Lower lobe of right lung (tissue), 2 donors: ENCODE measurements around the gene CFB. TPM values are rescaled to one million over a fixed set of nuclear protein-coding genes. Genes with fewer than 3 reads are reported as not detected.

Source experiments
- ATAC-seq, 2 donors: fragments of 200-7000 bp; cut with Tn5 transposase; one replicate each; pipeline ENCODE4 v1.9.1; 2020 to 2022; ENCODE audit warnings: mild to moderate bottlenecking in 2 of 2, moderate library complexity in 2 of 2
- DNase-seq: peaks from one replicate; pipeline ENCODE4 v3.0.0-alpha.2; 2020
- H3K27ac ChIP-seq: fragments of 200-600 bp; one replicate; pipeline ENCODE4 v1.8.0; 2022
- H3K27me3 ChIP-seq: fragments of 200-600 bp; one replicate; pipeline ENCODE4 v1.8.0; 2022; ENCODE audit warnings: low read depth
- H3K36me3 ChIP-seq: fragments of 200-600 bp; one replicate; pipeline ENCODE4 v1.8.0; 2022; ENCODE audit warnings: mild to moderate bottlenecking
- H3K4me1 ChIP-seq: fragments of 200-600 bp; one replicate; pipeline ENCODE4 v1.8.0; 2022
- H3K4me3 ChIP-seq: fragments of 200-600 bp; one replicate; pipeline ENCODE4 v1.8.0; 2022; ENCODE audit warnings: mild to moderate bottlenecking
- H3K9me3 ChIP-seq: fragments of 200-600 bp; one replicate; pipeline ENCODE4 v1.8.0; 2022
- intact Hi-C: fragments of 100-400 bp; cut with DNase I; formaldehyde crosslinking; loops from one replicate; pipeline ENCODE4 v1.11.0; 2022
- total RNA-seq: library from RNA; stranded (reverse); fragmentation: NEBNext Ultra II Directional; extraction: Animal tissue kit (Norgen Biotek cat#: 25700); gene quantifications from one replicate; pipeline ENCODE4 v1.2.1, GENCODE V29; 2021
- TF ChIP-seq, protein P1 (sequence below): fragments of 200-600 bp; IDR thresholded peaks from one replicate; pipeline ENCODE4 v1.8.0; 2022; ENCODE audit warnings: antibody characterized with exemption, mild to moderate bottlenecking
- donor health status: DM: no; HTN: yes; CAD: no; lungs with severe emphysema.

The CFB gene
- total RNA-seq, 1 donor from 2014 or later = 85.6 TPM

DNA sequence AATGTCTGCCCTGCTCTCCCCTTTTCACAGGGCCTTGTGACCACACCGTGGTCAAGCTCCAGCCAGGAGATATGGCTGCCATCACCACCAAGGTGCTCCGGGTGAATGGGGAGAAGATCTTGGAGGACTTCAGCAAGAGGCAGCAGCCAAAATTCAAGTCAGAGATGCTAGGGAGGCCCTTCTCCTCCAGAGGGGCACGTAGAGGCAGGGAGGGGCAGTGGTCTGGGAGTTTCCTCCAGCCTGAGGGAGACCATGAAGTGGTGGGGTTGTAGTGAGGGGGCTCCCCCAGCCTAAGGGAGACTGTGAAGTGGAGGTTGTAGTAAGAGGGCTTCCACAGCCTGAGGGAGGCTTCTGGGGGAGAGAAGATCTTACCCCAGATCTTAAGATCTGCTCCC, 22.0 kb downstream of the CFB start:
- ATAC-seq (no peak), DNase-seq (no peak)
- TF ChIP-seq, protein P1, sequence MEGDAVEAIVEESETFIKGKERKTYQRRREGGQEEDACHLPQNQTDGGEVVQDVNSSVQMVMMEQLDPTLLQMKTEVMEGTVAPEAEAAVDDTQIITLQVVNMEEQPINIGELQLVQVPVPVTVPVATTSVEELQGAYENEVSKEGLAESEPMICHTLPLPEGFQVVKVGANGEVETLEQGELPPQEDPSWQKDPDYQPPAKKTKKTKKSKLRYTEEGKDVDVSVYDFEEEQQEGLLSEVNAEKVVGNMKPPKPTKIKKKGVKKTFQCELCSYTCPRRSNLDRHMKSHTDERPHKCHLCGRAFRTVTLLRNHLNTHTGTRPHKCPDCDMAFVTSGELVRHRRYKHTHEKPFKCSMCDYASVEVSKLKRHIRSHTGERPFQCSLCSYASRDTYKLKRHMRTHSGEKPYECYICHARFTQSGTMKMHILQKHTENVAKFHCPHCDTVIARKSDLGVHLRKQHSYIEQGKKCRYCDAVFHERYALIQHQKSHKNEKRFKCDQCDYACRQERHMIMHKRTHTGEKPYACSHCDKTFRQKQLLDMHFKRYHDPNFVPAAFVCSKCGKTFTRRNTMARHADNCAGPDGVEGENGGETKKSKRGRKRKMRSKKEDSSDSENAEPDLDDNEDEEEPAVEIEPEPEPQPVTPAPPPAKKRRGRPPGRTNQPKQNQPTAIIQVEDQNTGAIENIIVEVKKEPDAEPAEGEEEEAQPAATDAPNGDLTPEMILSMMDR = no peak
- no peak overlapping the region for H3K27ac ChIP-seq
- intact Hi-C loops = no loop called here
- H3K36me3 ChIP-seq = peaks cover 79% of the 10 kb centered on the region
- no peak overlapping the region for H3K4me3 ChIP-seq
- peaks cover 18% of the 10 kb centered on the region for H3K4me1 ChIP-seq
- no peaks in the 10 kb centered on the region for H3K9me3 ChIP-seq
- H3K27me3 ChIP-seq = no peaks in the 10 kb centered on the region

DNA sequence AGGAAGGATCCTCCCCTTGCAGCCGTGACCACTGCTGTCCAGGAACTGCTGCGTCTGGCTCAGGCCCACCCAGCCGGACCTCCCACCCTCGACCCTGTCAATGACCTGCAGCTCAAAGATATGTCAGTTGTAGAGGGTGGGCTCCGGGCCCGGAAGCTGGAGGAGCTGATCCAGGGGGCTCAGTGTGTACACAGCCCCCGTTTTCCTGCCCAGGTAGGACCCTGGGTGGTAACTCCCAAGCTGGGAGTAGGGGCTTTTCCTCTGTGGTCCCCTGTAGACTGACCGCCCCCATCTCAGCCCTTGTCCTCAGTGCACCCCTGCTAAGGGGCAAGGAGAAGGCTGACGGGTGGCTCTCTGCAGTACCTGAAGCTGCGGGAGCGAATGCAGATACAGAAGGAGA, 22.4 kb downstream of the CFB start:
- intact Hi-C loops = no loop called here
- TF ChIP-seq, protein P1 = no peak
- H3K27ac ChIP-seq = no peak overlapping the region
- no peak overlapping the region for H3K4me3 ChIP-seq
- H3K36me3 ChIP-seq = peaks cover 75% of the 10 kb centered on the region
- no peak for ATAC-seq
- peaks cover 22% of the 10 kb centered on the region for H3K4me1 ChIP-seq
- DNase-seq = no peak
- H3K9me3 ChIP-seq = no peaks in the 10 kb centered on the region
- H3K27me3 ChIP-seq = no peaks in the 10 kb centered on the region

DNA sequence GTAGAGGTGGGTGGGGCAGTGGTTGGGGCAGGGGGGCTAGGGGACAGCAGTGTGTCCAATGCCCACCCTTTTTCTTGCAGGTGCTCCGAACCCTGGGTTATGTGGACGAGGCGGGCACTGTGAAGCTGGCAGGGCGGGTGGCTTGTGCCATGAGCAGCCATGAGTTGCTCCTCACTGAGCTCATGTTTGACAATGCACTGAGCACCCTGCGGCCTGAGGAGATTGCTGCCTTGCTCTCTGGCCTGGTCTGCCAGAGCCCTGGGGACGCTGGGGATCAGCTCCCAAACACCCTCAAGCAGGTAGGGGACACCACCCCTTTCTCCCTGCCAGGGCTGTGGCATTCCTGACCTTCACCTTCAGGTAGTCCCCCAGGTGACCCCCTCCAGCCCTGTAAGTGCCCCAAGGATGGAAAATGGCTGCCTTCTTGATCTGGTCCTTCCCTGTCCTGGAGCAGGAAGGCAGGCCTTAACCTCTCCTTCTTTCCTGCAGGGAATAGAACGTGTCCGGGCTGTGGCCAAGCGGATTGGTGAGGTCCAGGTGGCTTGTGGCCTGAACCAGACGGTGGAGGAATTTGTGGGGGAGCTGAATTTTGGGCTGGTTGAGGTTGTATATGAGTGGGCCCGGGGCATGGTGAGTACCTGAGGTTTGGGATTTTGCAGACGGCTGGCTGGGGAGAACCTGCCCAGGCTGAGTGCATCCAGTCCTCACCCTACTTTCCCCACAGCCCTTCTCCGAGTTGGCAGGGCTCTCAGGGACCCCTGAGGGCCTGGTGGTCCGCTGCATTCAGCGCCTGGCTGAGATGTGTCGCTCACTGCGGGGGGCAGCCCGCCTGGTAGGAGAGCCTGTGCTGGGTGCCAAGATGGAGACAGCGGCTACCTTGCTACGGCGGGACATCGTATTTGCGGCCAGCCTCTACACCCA, 23.2 kb downstream of the CFB start:
- intact Hi-C loops = no loop called here
- Histone ChIP-seq H3K4me1 (peaks cover 28% of the 10 kb centered on the region), H3K9me3 (no peaks in the 10 kb centered on the region), H3K27ac (no peak overlapping the region), H3K36me3 (peaks cover 68% of the 10 kb centered on the region), H3K27me3 (no peaks in the 10 kb centered on the region), H3K4me3 (no peak overlapping the region)
- ATAC-seq (no peak), DNase-seq (peak; percentile 35)
- TF ChIP-seq, protein P1 = no peak

DNA sequence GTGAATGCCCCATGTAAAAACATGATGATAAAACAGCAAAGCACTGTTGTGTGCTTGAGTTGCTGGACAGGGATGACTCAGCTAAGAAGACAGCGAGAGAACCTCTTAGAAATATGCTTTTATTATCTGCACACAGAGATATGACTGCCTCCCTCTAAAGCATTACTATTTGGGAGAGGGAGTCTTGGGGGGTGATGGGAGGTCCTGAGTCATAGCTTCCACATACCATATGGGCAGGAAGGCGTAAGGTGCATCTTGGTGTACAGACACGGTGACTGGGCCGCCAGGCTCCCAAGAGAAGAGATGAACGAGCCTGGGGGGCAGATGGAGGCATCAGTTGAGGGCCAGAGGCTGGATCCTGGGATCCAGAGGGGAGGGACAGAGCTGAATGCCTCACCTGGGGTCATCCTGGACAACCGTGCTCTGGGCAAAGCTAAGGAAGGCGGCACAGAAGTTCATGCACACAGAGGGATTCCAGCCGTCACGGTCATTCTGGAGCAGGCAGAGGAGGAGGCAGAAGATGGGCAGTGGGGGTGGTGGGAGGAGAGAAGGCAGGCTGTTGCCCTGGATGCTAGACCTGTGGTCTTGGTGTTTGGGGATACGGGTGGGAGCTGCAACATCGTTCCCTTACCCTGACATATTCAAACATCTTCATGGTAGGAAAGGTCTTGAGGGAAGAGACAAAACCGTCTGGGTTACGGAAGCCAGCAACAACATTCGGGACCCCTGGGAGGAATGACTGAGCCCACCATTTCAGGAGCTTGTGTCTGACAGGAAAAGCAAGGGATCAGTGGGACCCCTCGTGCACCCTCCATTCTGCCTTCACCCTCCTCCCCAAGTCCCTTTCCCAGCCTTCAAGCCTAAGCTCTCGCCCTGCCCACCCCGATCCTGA, 24.1 kb downstream of the CFB start:
- no peaks in the 10 kb centered on the region for H3K27me3 ChIP-seq
- no peak for ATAC-seq
- TF ChIP-seq, protein P1 = no peak
- peaks cover 64% of the 10 kb centered on the region for H3K36me3 ChIP-seq
- no peaks in the 10 kb centered on the region for H3K9me3 ChIP-seq
- H3K27ac ChIP-seq = no peak overlapping the region
- peak; percentile 39 for DNase-seq
- peaks cover 31% of the 10 kb centered on the region for H3K4me1 ChIP-seq
- no peak overlapping the region for H3K4me3 ChIP-seq
- intact Hi-C loops = no loop called here

DNA sequence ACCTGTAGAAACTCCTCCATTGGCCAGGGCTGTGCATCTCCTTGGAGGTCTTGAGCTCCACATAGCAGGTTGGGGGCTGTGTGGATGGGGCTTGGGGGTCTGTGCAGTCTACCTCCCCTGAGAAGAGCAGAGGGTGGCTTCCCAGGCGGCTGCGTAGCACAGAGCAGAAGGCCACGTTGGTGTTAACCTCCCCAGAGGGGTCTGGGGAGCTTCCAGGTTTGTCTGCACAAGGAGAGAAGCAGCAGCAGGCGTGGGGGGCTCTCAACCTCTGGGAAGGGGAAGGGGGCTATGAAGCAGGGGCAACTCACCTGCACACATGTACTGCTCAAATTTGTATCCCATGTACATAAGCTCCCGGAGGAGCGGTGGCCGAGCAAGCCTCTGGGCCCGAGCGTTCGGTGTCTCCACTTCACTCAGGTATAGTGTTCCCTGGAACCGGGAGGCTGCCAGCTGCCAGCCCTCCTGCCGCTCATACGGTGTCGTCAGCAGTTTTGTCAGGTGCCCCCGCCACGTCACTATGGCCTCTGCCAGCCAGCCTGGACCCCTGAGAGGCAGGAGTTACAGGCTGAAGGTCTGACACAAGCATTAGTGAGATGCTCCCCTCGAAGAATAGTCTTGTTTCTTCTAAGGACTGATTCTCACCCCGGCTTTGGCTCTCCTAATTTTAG, 24.8 kb downstream of the CFB start:
- Histone ChIP-seq H3K36me3 (peaks cover 57% of the 10 kb centered on the region), H3K27me3 (no peaks in the 10 kb centered on the region), H3K4me1 (peaks cover 31% of the 10 kb centered on the region), H3K4me3 (peak overlapping the region; percentile 79), H3K27ac (peak overlapping the region; percentile 95), H3K9me3 (no peaks in the 10 kb centered on the region)
- intact Hi-C loops = no loop called here
- ATAC-seq (no peak), DNase-seq (peak; percentile 51)
- TF ChIP-seq, protein P1 = no peak
